Measurements from ENCODE around the gene PROSER2.

Gene PROSER2

DNA sequence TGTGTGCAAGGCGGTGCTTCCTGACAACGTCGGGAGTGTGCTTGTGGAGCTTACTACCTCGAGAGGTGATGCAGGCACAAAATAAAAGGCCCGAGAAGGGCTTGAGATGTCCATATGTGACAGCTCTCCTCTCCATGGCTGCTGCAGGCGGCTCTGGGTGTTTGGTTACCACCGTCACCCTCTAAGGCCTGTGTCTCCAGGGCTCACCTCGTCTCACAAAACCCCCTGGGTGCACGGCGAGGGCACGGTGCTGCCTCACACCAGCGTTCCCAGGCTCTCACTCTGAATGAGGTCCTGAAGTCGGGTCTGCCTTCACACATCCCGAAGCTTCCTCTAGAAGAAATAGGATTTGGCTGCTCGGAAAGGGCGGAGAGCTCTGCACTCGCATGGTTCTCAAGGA is 32.9 kb downstream of the PROSER2 start:
- H3K4me3 ChIP-seq (ENCODE audit: low read depth, low read length) = no peak overlapping the region
- DNase-seq (ENCODE audit: low read depth) = no peak
- TF ChIP-seq, protein P1, sequence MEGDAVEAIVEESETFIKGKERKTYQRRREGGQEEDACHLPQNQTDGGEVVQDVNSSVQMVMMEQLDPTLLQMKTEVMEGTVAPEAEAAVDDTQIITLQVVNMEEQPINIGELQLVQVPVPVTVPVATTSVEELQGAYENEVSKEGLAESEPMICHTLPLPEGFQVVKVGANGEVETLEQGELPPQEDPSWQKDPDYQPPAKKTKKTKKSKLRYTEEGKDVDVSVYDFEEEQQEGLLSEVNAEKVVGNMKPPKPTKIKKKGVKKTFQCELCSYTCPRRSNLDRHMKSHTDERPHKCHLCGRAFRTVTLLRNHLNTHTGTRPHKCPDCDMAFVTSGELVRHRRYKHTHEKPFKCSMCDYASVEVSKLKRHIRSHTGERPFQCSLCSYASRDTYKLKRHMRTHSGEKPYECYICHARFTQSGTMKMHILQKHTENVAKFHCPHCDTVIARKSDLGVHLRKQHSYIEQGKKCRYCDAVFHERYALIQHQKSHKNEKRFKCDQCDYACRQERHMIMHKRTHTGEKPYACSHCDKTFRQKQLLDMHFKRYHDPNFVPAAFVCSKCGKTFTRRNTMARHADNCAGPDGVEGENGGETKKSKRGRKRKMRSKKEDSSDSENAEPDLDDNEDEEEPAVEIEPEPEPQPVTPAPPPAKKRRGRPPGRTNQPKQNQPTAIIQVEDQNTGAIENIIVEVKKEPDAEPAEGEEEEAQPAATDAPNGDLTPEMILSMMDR (IDR thresholded peaks at IDR 0.05; ENCODE audit: low read depth, low read length, missing control alignments) = no peak

DNA sequence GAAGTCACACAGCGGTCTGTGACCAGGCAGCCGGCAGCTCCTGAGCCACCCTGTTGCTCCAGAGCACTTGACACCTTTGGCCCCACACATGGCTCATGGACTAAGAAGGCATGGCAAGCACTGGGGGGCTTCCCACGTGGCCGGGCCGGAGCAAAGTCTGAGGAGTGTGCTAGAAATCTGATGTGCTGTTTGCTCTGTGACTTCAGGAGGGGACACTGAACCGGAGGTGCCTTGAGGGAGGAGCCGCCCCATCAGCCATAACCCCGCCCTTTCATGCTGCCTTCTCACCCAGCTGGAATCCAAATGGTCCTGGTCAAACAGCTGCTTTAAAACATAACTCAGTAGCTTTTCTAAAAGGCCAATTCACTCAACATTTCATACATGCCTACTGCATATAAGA is 33.5 kb downstream of the PROSER2 start:
- TF ChIP-seq, protein P1 (IDR thresholded peaks at IDR 0.05; ENCODE audit: low read depth, low read length, missing control alignments) = no peak
- no peak overlapping the region for H3K4me3 ChIP-seq (ENCODE audit: low read depth, low read length)
- DNase-seq (ENCODE audit: low read depth) = no peak

DNA sequence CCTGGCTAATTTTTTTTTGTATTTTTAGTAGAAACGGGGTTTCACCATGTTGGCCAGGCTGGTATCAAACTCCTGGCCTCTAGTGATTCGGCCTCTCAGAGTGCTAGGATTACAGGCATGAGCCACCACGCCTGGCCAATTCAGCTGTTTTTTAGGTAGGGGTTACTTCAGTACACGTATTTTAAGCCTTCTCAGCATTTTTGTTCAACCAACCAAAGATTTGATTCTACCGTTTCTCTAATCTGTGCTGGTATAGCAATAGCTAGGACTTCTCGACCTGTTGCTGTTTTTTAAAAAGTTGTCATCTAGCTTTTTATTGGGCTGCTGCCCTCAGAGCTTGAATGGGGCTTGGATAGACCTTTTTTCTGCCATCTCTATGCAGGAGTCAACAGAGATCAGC is 34.9 kb downstream of the PROSER2 start:
- H3K4me3 ChIP-seq (ENCODE audit: low read depth, low read length) = no peak overlapping the region
- TF ChIP-seq, protein P1 (IDR thresholded peaks at IDR 0.05; ENCODE audit: low read depth, low read length, missing control alignments) = no peak
- no peak for DNase-seq (ENCODE audit: low read depth)

DNA sequence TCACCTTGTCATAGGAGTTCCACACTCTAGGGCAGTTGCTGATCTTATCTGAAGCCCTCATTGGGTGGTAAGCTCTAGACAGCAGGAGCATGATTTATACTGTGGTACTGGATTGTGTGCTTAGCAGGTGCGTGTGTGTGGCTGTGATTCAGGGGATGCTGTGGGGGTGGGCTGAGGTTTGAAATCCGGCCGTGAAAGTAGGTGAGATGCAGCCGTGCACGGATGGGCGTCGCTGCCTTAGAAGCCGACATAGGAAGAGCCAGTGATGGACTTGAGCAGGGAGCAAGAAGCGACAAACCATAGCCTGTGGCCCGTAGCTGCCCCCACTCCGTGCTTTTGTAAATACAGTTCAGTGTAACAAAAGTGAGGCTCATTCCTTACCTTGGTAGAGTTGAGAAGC is 38.2 kb downstream of the PROSER2 start:
- DNase-seq (ENCODE audit: low read depth) = no peak
- TF ChIP-seq, protein P1 (IDR thresholded peaks at IDR 0.05; ENCODE audit: low read depth, low read length, missing control alignments) = no peak

DNA sequence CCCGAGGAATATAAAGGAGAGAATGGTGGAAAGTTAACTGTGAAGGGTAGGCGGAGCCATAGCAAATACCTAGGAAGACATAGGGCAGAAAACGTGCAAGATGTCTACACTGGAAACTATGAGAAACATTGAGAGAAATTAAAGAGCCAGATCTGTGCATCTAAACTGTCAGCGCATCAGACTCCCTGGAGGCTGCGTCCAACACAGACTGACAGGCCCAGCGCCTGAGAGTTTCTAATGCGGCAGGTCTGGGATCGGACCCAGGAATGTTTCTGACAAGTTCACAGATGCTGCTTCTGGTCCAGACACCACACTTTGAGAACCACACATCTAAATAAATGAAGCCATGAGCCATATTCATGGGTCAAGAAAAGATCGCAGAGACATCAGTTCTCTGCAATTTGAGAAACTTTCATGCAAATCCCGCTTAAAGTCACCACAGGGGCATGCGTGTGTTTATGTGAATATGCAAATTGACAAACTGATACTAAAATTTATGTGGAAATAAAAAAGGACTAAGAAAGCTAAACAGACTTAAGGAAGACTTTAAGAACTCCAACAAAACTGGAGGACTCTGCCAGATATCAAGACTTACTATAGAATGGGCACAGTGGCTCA is 38.8 kb downstream of the PROSER2 start:
- H3K4me3 ChIP-seq (ENCODE audit: low read depth, low read length) = no peak overlapping the region
- TF ChIP-seq, protein P1 (IDR thresholded peaks at IDR 0.05; ENCODE audit: low read depth, low read length, missing control alignments) = no peak
- no peak for DNase-seq (ENCODE audit: low read depth)

More for the DNA sequence above, 38.2 kb downstream of the PROSER2 start:
- H3K4me3 ChIP-seq (ENCODE audit: low read depth, low read length) = no peak overlapping the region

DNA sequence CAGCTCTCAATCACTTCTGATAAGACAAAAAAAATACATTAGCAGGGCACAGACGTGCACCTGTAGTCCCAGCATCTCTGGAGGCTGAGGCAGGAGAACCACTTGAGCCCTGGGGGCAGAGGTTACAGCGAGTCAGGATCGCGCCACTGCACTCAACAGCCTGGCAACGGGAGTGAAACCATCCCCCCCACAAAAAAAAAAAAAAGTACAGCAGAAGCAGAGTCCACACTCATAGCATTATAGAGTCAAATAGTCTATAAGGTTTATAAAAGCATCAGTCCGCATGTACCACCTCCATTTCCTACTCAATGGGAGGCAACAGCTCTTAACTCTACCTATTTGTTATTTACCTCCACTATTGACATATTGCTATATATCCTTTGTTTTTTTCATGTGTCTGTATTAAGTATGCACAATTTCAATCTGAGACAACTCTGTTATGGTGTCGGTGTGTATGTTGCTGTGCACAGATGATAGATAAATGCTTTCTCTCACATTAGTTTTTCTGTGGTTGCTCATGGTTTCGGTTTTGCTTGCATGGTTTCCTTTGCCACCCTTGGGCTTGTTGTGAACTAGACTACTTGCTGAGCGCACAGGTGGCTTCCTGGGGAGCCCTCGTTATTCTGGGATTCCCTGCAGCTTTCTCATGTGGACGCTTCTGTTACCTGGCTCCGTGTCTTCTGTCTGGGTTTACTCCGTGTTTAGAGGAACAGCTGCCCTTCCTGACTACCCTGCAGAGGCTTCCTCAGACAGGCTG is 40.4 kb downstream of the PROSER2 start:
- no peak overlapping the region for H3K4me3 ChIP-seq (ENCODE audit: low read depth, low read length)
- peak; percentile 63 for DNase-seq (ENCODE audit: low read depth)
- TF ChIP-seq, protein P1 (IDR thresholded peaks at IDR 0.05; ENCODE audit: low read depth, low read length, missing control alignments) = no peak
